WTC11 (cell line): Measurements from ENCODE around the gene GRIP2. TPM values are rescaled to one million over a fixed set of nuclear protein-coding genes. Genes with fewer than 3 reads are reported as not detected.

Experiments used
- ATAC-seq: fragments of 200-7000 bp; cut with Tn5 transposase; 2 replicates; pipeline ENCODE4 v1.10.0; 2021; ENCODE audit warnings: mild to moderate bottlenecking, moderate library complexity
- CTCF ChIA-PET: fragments of 300-600 bp; sonication (Branson Sonifier 250); formaldehyde crosslinking; loops from one replicate; lab custom pipeline; 2021; ENCODE audit warnings: antibody characterized with exemption; lab: Charles Lee
- POLR2A ChIA-PET: fragments of 350-600 bp; sonication (Branson Sonifier 250); formaldehyde crosslinking; loops from one replicate; lab custom pipeline; 2021; ENCODE audit warnings: antibody characterized with exemption; lab: Charles Lee
- DNase-seq: peaks from one replicate; pipeline ENCODE4 v3.0.0; 2021; ENCODE audit warnings: low spot score
- H3K27ac Mint-ChIP-seq: 2 replicates; pipeline ENCODE4 v1.8.0; 2021; ENCODE audit warnings: mixed read lengths
- H3K27me3 Mint-ChIP-seq: 2 replicates; pipeline ENCODE4 v1.8.0; 2021; ENCODE audit warnings: low read depth, mild to moderate bottlenecking, moderate library complexity, mixed read lengths
- H3K36me3 Mint-ChIP-seq: 2 replicates; pipeline ENCODE4 v1.8.0; 2021; ENCODE audit warnings: mixed read lengths
- H3K4me1 Mint-ChIP-seq: 2 replicates; pipeline ENCODE4 v1.8.0; 2022; ENCODE audit warnings: mixed read lengths
- H3K4me3 Mint-ChIP-seq: 2 replicates; pipeline ENCODE4 v1.8.0; 2021; ENCODE audit warnings: mild to moderate bottlenecking, moderate library complexity, mixed read lengths
- H3K9me3 Mint-ChIP-seq: 2 replicates; pipeline ENCODE4 v1.8.0; 2021; ENCODE audit warnings: mixed read lengths
- ATF3 ChIP-seq: sonication (generic); formaldehyde crosslinking; conservative IDR thresholded peaks from 2 replicates; pipeline ENCODE4 v1.8.1; 2022; ENCODE audit warnings: mild to moderate bottlenecking, missing genetic modification reagents
- FOXJ3 ChIP-seq: sonication (generic); formaldehyde crosslinking; IDR thresholded peaks from 2 replicates; pipeline ENCODE4 v1.9.0; 2021; ENCODE audit warnings: missing genetic modification reagents, mild to moderate bottlenecking, borderline replicate concordance
- FOXP4 ChIP-seq: sonication (generic); formaldehyde crosslinking; IDR thresholded peaks from 2 replicates; pipeline ENCODE4 v1.8.0; 2022; ENCODE audit warnings: mild to moderate bottlenecking, missing genetic modification reagents
- IRF2 ChIP-seq: sonication (generic); formaldehyde crosslinking; IDR thresholded peaks from 2 replicates; pipeline ENCODE4 v1.8.0; 2022; ENCODE audit warnings: low read depth, missing genetic modification reagents, borderline replicate concordance
- JUN ChIP-seq: sonication (generic); formaldehyde crosslinking; IDR thresholded peaks from 2 replicates; pipeline ENCODE4 v1.8.0; 2023; ENCODE audit warnings: mild to moderate bottlenecking, missing genetic modification reagents
- MLX ChIP-seq: sonication (generic); formaldehyde crosslinking; IDR thresholded peaks from 2 replicates; pipeline ENCODE4 v1.8.1; 2023; ENCODE audit warnings: mild to moderate bottlenecking, missing genetic modification reagents, moderate library complexity
- TEAD4 ChIP-seq: sonication (generic); formaldehyde crosslinking; IDR thresholded peaks from 2 replicates; pipeline ENCODE4 v1.8.0; 2022; ENCODE audit warnings: mild to moderate bottlenecking, missing genetic modification reagents
- ZNF121 ChIP-seq: sonication (generic); formaldehyde crosslinking; IDR thresholded peaks from 2 replicates; pipeline ENCODE4 v1.8.0; 2023; ENCODE audit warnings: missing genetic modification reagents
- ZNF232 ChIP-seq: sonication (generic); formaldehyde crosslinking; IDR thresholded peaks from 2 replicates; pipeline ENCODE4 v1.8.0; 2022; ENCODE audit warnings: mild to moderate bottlenecking, missing genetic modification reagents
- ZNF671 ChIP-seq: fragments of 250-450 bp; sonication (Bioruptor Pico); IDR thresholded peaks from 2 replicates; pipeline ENCODE4 v1.8.0; 2021; ENCODE audit warnings: mild to moderate bottlenecking
- total RNA-seq: library from RNA; stranded (reverse); gene quantifications from 3 replicates; pipeline ENCODE4 v1.2.3, GENCODE V29; 2021
- TF ChIP-seq, protein P1 (sequence below): sonication (generic); formaldehyde crosslinking; IDR thresholded peaks from 2 replicates; pipeline ENCODE4 v1.8.1; 2023; ENCODE audit warnings: mild to moderate bottlenecking, missing genetic modification reagents, borderline replicate concordance
- TF ChIP-seq, protein P2 (sequence below): fragments of 250-450 bp; sonication (Bioruptor Pico); IDR thresholded peaks from 2 replicates; pipeline ENCODE4 v2.1.2; 2022; ENCODE audit warnings: mild to moderate bottlenecking, moderate library complexity
- TF ChIP-seq, protein P3 (sequence below): sonication (generic); formaldehyde crosslinking; IDR thresholded peaks from 2 replicates; pipeline ENCODE4 v1.8.1; 2022; ENCODE audit warnings: missing genetic modification reagents, borderline replicate concordance
- TF ChIP-seq, protein P4 (sequence below): sonication (generic); formaldehyde crosslinking; IDR thresholded peaks from 2 replicates; pipeline ENCODE4 v1.8.0; 2023; ENCODE audit warnings: mild to moderate bottlenecking, missing genetic modification reagents

The GRIP2 gene
- total RNA-seq, 1 experiment from 2014 or later, result 12.0 TPM

DNA sequence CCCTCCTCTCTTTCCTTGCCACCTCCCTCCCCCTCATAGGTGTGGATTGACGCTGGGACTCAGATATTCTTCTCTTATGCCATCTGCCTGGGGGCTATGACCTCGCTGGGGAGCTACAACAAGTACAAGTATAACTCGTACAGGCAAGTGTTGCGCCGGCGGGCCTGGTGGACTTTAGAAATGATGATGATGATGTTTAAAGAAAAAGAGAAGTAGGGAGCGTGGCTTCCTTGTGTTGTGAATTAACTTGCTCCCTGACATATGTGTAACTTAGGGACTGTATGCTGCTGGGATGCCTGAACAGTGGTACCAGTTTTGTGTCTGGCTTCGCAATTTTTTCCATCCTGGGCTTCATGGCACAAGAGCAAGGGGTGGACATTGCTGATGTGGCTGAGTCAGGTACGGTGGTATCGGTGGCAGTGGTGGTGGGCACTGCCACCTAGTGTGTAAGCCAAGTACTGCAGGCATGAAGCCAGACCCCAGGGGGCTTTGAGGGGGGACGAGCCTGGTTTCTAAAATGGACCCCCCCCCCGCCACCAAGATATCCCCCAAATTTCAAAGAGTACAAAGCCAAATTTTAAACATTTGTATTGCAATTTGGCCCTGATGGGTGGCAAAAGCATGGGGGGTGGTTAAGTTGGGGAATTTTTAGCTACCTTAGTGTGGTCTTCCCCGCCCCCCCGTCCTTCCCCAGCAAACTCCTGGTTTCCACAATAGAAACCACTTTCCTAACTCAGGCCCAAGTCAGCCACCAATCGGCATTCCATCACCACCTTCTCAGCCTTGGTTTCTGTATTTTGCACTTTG, 72.1 kb downstream of the GRIP2 start (continued):
- TF ChIP-seq, protein P1, sequence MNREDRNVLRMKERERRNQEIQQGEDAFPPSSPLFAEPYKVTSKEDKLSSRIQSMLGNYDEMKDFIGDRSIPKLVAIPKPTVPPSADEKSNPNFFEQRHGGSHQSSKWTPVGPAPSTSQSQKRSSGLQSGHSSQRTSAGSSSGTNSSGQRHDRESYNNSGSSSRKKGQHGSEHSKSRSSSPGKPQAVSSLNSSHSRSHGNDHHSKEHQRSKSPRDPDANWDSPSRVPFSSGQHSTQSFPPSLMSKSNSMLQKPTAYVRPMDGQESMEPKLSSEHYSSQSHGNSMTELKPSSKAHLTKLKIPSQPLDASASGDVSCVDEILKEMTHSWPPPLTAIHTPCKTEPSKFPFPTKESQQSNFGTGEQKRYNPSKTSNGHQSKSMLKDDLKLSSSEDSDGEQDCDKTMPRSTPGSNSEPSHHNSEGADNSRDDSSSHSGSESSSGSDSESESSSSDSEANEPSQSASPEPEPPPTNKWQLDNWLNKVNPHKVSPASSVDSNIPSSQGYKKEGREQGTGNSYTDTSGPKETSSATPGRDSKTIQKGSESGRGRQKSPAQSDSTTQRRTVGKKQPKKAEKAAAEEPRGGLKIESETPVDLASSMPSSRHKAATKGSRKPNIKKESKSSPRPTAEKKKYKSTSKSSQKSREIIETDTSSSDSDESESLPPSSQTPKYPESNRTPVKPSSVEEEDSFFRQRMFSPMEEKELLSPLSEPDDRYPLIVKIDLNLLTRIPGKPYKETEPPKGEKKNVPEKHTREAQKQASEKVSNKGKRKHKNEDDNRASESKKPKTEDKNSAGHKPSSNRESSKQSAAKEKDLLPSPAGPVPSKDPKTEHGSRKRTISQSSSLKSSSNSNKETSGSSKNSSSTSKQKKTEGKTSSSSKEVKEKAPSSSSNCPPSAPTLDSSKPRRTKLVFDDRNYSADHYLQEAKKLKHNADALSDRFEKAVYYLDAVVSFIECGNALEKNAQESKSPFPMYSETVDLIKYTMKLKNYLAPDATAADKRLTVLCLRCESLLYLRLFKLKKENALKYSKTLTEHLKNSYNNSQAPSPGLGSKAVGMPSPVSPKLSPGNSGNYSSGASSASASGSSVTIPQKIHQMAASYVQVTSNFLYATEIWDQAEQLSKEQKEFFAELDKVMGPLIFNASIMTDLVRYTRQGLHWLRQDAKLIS, result no peak
- TF ChIP-seq, protein P2, sequence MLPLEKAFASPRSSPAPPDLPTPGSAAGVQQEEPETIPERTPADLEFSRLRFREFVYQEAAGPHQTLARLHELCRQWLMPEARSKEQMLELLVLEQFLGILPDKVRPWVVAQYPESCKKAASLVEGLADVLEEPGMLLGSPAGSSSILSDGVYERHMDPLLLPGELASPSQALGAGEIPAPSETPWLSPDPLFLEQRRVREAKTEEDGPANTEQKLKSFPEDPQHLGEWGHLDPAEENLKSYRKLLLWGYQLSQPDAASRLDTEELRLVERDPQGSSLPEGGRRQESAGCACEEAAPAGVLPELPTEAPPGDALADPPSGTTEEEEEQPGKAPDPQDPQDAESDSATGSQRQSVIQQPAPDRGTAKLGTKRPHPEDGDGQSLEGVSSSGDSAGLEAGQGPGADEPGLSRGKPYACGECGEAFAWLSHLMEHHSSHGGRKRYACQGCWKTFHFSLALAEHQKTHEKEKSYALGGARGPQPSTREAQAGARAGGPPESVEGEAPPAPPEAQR, result no peak
- no peak for TF ChIP-seq IRF2 (CRISPR knock-in tag)
- TF ChIP-seq ZNF671 (CRISPR knock-in tag), result no peak
- TF ChIP-seq, protein P3, sequence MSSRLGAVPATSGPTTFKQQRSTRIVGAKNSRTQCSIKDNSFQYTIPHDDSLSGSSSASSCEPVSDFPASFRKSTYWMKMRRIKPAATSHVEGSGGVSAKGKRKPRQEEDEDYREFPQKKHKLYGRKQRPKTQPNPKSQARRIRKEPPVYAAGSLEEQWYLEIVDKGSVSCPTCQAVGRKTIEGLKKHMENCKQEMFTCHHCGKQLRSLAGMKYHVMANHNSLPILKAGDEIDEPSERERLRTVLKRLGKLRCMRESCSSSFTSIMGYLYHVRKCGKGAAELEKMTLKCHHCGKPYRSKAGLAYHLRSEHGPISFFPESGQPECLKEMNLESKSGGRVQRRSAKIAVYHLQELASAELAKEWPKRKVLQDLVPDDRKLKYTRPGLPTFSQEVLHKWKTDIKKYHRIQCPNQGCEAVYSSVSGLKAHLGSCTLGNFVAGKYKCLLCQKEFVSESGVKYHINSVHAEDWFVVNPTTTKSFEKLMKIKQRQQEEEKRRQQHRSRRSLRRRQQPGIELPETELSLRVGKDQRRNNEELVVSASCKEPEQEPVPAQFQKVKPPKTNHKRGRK (CRISPR knock-in tag), result no peak
- peak; percentile 51; the same call in 1 of the 2 replicates for TF ChIP-seq ZNF121 (CRISPR knock-in tag)
- TF ChIP-seq, protein P4, sequence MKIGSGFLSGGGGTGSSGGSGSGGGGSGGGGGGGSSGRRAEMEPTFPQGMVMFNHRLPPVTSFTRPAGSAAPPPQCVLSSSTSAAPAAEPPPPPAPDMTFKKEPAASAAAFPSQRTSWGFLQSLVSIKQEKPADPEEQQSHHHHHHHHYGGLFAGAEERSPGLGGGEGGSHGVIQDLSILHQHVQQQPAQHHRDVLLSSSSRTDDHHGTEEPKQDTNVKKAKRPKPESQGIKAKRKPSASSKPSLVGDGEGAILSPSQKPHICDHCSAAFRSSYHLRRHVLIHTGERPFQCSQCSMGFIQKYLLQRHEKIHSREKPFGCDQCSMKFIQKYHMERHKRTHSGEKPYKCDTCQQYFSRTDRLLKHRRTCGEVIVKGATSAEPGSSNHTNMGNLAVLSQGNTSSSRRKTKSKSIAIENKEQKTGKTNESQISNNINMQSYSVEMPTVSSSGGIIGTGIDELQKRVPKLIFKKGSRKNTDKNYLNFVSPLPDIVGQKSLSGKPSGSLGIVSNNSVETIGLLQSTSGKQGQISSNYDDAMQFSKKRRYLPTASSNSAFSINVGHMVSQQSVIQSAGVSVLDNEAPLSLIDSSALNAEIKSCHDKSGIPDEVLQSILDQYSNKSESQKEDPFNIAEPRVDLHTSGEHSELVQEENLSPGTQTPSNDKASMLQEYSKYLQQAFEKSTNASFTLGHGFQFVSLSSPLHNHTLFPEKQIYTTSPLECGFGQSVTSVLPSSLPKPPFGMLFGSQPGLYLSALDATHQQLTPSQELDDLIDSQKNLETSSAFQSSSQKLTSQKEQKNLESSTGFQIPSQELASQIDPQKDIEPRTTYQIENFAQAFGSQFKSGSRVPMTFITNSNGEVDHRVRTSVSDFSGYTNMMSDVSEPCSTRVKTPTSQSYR (CRISPR knock-in tag), result no peak

DNA sequence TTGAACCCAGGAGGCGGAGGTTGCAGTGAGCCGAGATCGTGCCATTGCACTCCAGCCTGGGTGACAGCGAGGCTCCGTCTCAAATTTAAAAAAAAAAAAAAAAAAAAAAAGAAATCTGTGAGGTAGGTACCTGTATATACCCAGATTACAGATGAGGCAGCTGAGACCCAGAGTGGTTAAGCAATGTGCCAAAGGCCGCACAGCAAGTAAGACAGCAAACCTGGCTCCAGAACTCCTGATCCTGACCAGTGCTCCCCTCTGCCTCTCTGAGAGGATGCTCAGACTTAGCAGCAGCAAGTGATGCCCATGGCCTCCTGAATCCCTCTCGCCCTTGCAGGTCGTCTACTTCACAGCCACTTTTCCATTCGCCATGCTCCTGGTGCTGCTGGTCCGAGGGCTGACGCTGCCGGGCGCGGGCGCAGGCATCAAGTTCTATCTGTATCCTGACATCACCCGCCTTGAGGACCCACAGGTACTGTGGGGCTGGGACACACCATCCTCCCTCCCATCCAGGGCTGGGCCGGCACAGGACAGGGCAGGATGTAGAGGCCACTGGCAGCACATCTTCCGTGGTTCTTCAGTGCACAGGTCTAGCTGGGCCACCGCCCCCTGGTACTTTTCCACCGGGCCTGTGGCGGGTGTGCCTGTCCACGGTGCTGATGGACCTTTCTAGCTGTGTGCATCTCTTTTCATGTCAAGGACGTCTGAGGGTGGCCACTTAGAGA, 73.8 kb downstream of the GRIP2 start:
- Mint-ChIP-seq H3K36me3 (peaks cover 55% of the 10 kb centered on the region), H3K4me3 (no peak overlapping the region), H3K27ac (peak overlapping the region; percentile 41; the same call in 1 of the 2 replicates), H3K4me1 (peaks cover 23% of the 10 kb centered on the region), H3K9me3 (no peaks in the 10 kb centered on the region)
- ATAC-seq, result no peak
- CTCF ChIA-PET, result interaction anchor here (0.7 to 3.8 kb wide), 8 partner anchors 8 to 341 kb away, joined by 3 to 67 read pairs (median 6); no protein-coding TSS in a partner anchor
- DNase-seq, result no peak
- TF ChIP-seq, protein P3 (CRISPR knock-in tag), result no peak
- TF ChIP-seq, all 79 proteins: peak for 0
- H3K27me3 Mint-ChIP-seq, result no peaks in the 10 kb centered on the region
- POLR2A ChIA-PET, result no interaction called here

- CTCF ChIA-PET, result interaction anchor here (0.7 to 3.8 kb wide), 2 partner anchors 262 to 340 kb away, joined by 5 to 67 read pairs; no protein-coding TSS in a partner anchor
- Mint-ChIP-seq H3K4me3 (no peak overlapping the region), H3K9me3 (no peaks in the 10 kb centered on the region), H3K27me3 (no peaks in the 10 kb centered on the region), H3K27ac (no peak overlapping the region), H3K4me1 (peaks cover 26% of the 10 kb centered on the region), H3K36me3 (peaks cover 59% of the 10 kb centered on the region)
- DNase-seq (no peak), ATAC-seq (no peak)
- POLR2A ChIA-PET, result no interaction called here
- no peak for TF ChIP-seq ATF3 (CRISPR knock-in tag)
- TF ChIP-seq ZNF232 (CRISPR knock-in tag), result no peak
- TF ChIP-seq FOXJ3 (CRISPR knock-in tag), result no peak
- TF ChIP-seq ZNF121 (CRISPR knock-in tag), result no peak
- no peak for TF ChIP-seq MLX (CRISPR knock-in tag)
- TF ChIP-seq JUN (CRISPR knock-in tag), result no peak
- no peak for TF ChIP-seq FOXP4 (CRISPR knock-in tag)
- no peak for TF ChIP-seq TEAD4 (CRISPR knock-in tag)
Measured at GRCh38 chr3:14465425-14465824, 74.7 kb downstream of the GRIP2 start.
